Measurements from ENCODE around the gene ZNF846.
"Not testable (repeated sequence)": the region's sequence is repeated elsewhere in the genome, so short reads cannot be mapped to it uniquely, and the experiment has no call there.

The ZNF846 gene

DNA sequence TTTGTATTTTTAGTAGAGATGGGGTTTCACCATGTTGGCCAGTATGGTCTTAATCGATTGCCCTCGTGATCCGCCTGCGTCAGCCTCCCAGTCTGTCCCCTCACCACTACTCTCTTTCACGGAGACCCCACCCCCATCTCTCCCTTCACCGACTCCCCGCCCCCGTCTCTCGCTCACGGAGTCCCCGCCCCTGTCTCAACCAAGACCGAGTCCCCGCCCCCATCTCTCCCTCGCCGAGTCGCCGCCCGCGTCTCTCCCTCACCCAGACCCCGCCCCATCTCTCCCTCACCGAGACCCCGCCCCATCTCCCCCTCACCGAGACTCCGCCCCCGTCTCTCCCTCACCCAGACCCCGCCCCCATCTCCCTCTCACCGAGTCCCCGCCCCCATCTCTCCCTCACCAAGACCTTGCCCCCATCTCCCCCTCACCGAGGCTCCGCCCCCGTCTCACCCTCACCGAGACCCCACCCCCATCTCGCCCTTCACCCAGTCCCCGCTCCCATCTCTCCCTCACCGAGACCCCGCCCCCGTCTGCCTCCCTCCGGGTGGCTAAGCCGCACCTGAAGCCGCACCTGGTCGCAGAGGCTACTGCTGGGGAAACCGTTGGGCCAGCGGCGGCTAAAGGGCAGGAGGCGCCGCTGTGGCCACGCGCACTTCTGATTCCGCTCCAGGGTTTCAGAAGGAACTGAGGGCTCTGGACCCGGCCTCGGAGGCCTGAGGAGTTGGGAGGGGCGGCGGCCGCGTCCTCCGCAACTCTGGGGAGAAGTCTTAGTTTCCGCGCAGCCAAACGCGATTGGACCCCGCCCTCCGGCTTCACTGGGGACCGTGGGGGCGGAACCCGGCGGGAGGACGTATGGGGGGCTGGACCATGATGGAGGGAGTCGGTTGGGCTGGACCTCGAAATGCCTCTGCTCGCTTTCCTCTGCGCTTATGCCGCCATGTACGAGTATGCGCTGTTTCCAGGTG, 17.1 kb upstream of the ZNF846 start:
- Histone ChIP-seq H3K27ac (ENCODE audit: low read depth in 2 of 2, low read length in 2 of 2) (peak overlapping the region; percentile 99), H3K4me1 (ENCODE audit: control insufficient read depth in 2 of 2, insufficient read depth in 2 of 2, low read length in 2 of 2) (peaks cover 6 to 15% of the 10 kb centered on the region in 2 donors), H3K27me3 (ENCODE audit: control insufficient read depth in 2 of 2, insufficient read depth in 2 of 2, low read length in 2 of 2) (no peaks in the 10 kb centered on the region), H3K4me3 (ENCODE audit: low read length in 2 of 2) (peak overlapping the region; percentile 73 to 77), H3K9me3 (ENCODE audit: control insufficient read depth in 2 of 2, low read length in 2 of 2) (no peaks in the 10 kb centered on the region), H3K9ac (ENCODE audit: low read depth in 1 of 2, low read length in 2 of 2) (peak overlapping the region; percentile 72 to 90), H3K36me3 (ENCODE audit: control insufficient read depth in 2 of 2, insufficient read depth in 2 of 2, low read length in 2 of 2) (no peaks in the 10 kb centered on the region)

DNA sequence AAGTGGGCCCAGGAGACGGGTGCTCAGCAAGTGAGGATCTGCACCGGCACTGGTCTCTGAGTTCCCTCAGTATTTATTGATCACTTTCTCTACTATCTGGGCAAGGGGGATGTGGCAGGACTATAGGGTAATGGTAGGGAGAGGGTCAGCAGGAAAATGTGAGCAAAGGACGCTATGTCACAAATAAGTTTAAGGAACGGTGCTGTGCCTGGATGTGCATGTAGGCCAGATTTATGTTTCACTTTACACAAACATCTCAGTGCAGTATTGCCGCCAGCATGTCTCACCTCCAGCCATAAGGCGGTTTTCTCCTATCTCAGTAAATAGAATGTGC, 15.6 kb upstream of the ZNF846 start:
- H3K36me3 ChIP-seq (ENCODE audit: control insufficient read depth in 2 of 2, insufficient read depth in 2 of 2, low read length in 2 of 2); H3K27me3 ChIP-seq (ENCODE audit: control insufficient read depth in 2 of 2, insufficient read depth in 2 of 2, low read length in 2 of 2); H3K9me3 ChIP-seq (ENCODE audit: control insufficient read depth in 2 of 2, low read length in 2 of 2): not testable (repeated sequence)
- H3K27ac ChIP-seq (ENCODE audit: low read depth in 2 of 2, low read length in 2 of 2): peak overlapping the region; percentile 99
- peak overlapping the region; percentile 60 to 76 for H3K9ac ChIP-seq (ENCODE audit: low read depth in 1 of 2, low read length in 2 of 2)
- H3K4me1 ChIP-seq (ENCODE audit: control insufficient read depth in 2 of 2, insufficient read depth in 2 of 2, low read length in 2 of 2): peaks cover 6 to 15% of the 10 kb centered on the region in 2 donors
- peak overlapping the region in 1 of 2 donors; percentile 77 for H3K4me3 ChIP-seq (ENCODE audit: low read length in 2 of 2)

GRCh38 chr19:9782338-9782737, 13.8 kb upstream of the ZNF846 start:
- Histone ChIP-seq H3K9me3 (ENCODE audit: control insufficient read depth in 2 of 2, low read length in 2 of 2) (no peaks in the 10 kb centered on the region), H3K4me3 (ENCODE audit: low read length in 2 of 2) (no peak overlapping the region), H3K9ac (ENCODE audit: low read depth in 1 of 2, low read length in 2 of 2) (no peak overlapping the region), H3K27ac (ENCODE audit: low read depth in 2 of 2, low read length in 2 of 2) (no peak overlapping the region), H3K36me3 (ENCODE audit: control insufficient read depth in 2 of 2, insufficient read depth in 2 of 2, low read length in 2 of 2) (no peaks in the 10 kb centered on the region), H3K4me1 (ENCODE audit: control insufficient read depth in 2 of 2, insufficient read depth in 2 of 2, low read length in 2 of 2) (peaks cover 6 to 15% of the 10 kb centered on the region in 2 donors), H3K27me3 (ENCODE audit: control insufficient read depth in 2 of 2, insufficient read depth in 2 of 2, low read length in 2 of 2) (no peaks in the 10 kb centered on the region)

- Histone ChIP-seq H3K9me3 (ENCODE audit: control insufficient read depth in 2 of 2, low read length in 2 of 2) (peaks cover 26 to 43% of the 10 kb centered on the region in 2 donors), H3K27me3 (ENCODE audit: control insufficient read depth in 2 of 2, insufficient read depth in 2 of 2, low read length in 2 of 2) (no peaks in the 10 kb centered on the region), H3K27ac (ENCODE audit: low read depth in 2 of 2, low read length in 2 of 2) (no peak overlapping the region), H3K9ac (ENCODE audit: low read depth in 1 of 2, low read length in 2 of 2) (no peak overlapping the region), H3K4me1 (ENCODE audit: control insufficient read depth in 2 of 2, insufficient read depth in 2 of 2, low read length in 2 of 2) (no peaks in the 10 kb centered on the region), H3K36me3 (ENCODE audit: control insufficient read depth in 2 of 2, insufficient read depth in 2 of 2, low read length in 2 of 2) (peaks cover 41% of the 10 kb centered on the region in 2 donors), H3K4me3 (ENCODE audit: low read length in 2 of 2) (peak overlapping the region in 1 of 2 donors; percentile 24)
Observed at GRCh38 chr19:9757544-9758501, 10.7 kb downstream of the ZNF846 start.

DNA sequence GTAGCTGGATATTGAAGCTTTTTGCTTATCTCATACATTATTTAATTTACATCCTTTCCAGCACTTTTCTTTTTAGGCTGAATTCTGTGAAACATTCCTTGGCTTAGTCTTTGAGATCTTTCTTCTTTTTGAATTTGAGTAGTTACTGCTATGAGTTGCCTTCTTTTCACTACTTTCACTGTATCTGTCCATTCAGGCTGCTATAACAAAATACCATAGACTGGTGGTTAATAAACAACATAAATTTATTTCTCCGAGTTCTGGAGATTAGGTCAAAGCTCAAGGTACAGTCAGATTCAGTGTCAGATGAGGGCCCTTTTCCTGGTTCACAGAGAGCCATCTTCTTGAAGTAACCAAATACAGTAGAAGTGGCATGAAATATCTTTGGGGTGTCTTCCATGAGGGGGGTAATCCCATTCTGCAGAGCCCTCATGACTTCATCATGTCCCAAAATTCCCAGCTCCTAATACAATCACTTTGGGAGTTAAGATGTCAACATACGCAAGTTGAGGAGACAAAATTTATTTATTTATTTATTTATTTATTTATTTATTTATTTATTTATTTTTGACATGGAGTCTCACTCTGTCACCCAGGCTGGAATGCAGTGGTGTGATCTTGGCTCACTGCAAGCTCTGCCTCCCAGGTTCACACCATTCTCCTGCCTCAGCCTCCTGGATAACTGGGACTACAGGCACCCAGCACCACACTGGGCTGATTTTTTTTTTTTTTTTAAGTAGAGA, 15.7 kb downstream of the ZNF846 start:
- Histone ChIP-seq H3K9me3 (ENCODE audit: control insufficient read depth in 2 of 2, low read length in 2 of 2) (peaks cover 17 to 30% of the 10 kb centered on the region in 2 donors), H3K4me3 (ENCODE audit: low read length in 2 of 2) (no peak overlapping the region), H3K4me1 (ENCODE audit: control insufficient read depth in 2 of 2, insufficient read depth in 2 of 2, low read length in 2 of 2) (no peaks in the 10 kb centered on the region)

GRCh38 chr19:9751446-9751845, 17.1 kb downstream of the ZNF846 start:
- H3K4me1 ChIP-seq (ENCODE audit: control insufficient read depth in 2 of 2, insufficient read depth in 2 of 2, low read length in 2 of 2): no peaks in the 10 kb centered on the region
- H3K36me3 ChIP-seq (ENCODE audit: control insufficient read depth in 2 of 2, insufficient read depth in 2 of 2, low read length in 2 of 2): no peaks in the 10 kb centered on the region
- no peak overlapping the region for H3K27ac ChIP-seq (ENCODE audit: low read depth in 2 of 2, low read length in 2 of 2)
- no peak overlapping the region for H3K4me3 ChIP-seq (ENCODE audit: low read length in 2 of 2)
- H3K27me3 ChIP-seq (ENCODE audit: control insufficient read depth in 2 of 2, insufficient read depth in 2 of 2, low read length in 2 of 2): no peaks in the 10 kb centered on the region
- H3K9me3 ChIP-seq (ENCODE audit: control insufficient read depth in 2 of 2, low read length in 2 of 2): peaks cover 8 to 18% of the 10 kb centered on the region in 2 donors
- no peak overlapping the region for H3K9ac ChIP-seq (ENCODE audit: low read depth in 1 of 2, low read length in 2 of 2)

More for the DNA sequence above, 15.7 kb downstream of the ZNF846 start:
- H3K27ac ChIP-seq (ENCODE audit: low read depth in 2 of 2, low read length in 2 of 2): no peak overlapping the region
- no peak overlapping the region for H3K9ac ChIP-seq (ENCODE audit: low read depth in 1 of 2, low read length in 2 of 2)
- H3K36me3 ChIP-seq (ENCODE audit: control insufficient read depth in 2 of 2, insufficient read depth in 2 of 2, low read length in 2 of 2): peaks cover 5 to 6% of the 10 kb centered on the region in 2 donors
- H3K27me3 ChIP-seq (ENCODE audit: control insufficient read depth in 2 of 2, insufficient read depth in 2 of 2, low read length in 2 of 2): no peaks in the 10 kb centered on the region

DNA sequence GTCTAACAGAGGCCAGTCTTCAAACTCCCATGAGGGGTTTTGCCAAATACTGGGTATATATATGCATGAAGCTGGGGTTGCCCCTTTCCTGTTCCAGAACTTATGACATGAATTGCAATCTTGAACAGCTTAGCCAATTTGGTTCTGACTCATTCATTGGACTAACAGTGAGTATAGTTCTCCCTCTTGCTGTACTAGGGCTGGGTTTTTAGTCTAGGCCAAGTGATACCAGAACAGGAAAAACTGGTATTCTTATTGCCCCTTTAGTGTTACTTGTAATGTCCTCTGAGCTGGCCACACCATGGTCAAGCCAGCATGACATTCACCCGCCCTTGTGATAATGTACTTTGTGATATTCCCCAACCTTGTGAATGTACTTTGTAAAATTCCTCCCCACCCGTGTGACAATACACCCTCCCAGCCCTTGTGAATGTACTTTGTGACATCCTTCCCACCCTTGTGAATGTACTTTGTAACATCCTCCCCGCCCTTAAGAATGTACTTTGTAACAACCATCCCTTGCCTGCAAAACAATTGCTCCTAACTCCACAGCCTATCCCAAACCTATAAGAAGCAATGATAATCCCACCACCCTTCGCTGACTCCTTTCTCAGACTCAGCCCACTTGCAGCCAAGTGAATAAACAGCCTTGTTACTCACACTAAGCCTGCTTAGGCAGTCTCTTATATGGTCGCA, 26.9 kb downstream of the ZNF846 start:
- Histone ChIP-seq H3K27ac (ENCODE audit: low read depth in 2 of 2, low read length in 2 of 2) (no peak overlapping the region), H3K4me1 (ENCODE audit: control insufficient read depth in 2 of 2, insufficient read depth in 2 of 2, low read length in 2 of 2) (no peaks in the 10 kb centered on the region), H3K27me3 (ENCODE audit: control insufficient read depth in 2 of 2, insufficient read depth in 2 of 2, low read length in 2 of 2) (no peaks in the 10 kb centered on the region), H3K4me3 (ENCODE audit: low read length in 2 of 2) (no peak overlapping the region), H3K9me3 (ENCODE audit: control insufficient read depth in 2 of 2, low read length in 2 of 2) (peaks cover 0 to 3% of the 10 kb centered on the region in 2 donors), H3K9ac (ENCODE audit: low read depth in 1 of 2, low read length in 2 of 2) (no peak overlapping the region), H3K36me3 (ENCODE audit: control insufficient read depth in 2 of 2, insufficient read depth in 2 of 2, low read length in 2 of 2) (no peaks in the 10 kb centered on the region)

- Histone ChIP-seq H3K27ac (ENCODE audit: low read depth in 2 of 2, low read length in 2 of 2) (no peak overlapping the region), H3K9ac (ENCODE audit: low read depth in 1 of 2, low read length in 2 of 2) (no peak overlapping the region), H3K36me3 (ENCODE audit: control insufficient read depth in 2 of 2, insufficient read depth in 2 of 2, low read length in 2 of 2) (no peaks in the 10 kb centered on the region), H3K9me3 (ENCODE audit: control insufficient read depth in 2 of 2, low read length in 2 of 2) (peaks cover 0 to 3% of the 10 kb centered on the region in 2 donors), H3K4me3 (ENCODE audit: low read length in 2 of 2) (no peak overlapping the region), H3K27me3 (ENCODE audit: control insufficient read depth in 2 of 2, insufficient read depth in 2 of 2, low read length in 2 of 2) (no peaks in the 10 kb centered on the region), H3K4me1 (ENCODE audit: control insufficient read depth in 2 of 2, insufficient read depth in 2 of 2, low read length in 2 of 2) (no peaks in the 10 kb centered on the region)
Observed at GRCh38 chr19:9735986-9736385, 32.6 kb downstream of the ZNF846 start.

- H3K4me3 ChIP-seq (ENCODE audit: low read length in 2 of 2); H3K27me3 ChIP-seq (ENCODE audit: control insufficient read depth in 2 of 2, insufficient read depth in 2 of 2, low read length in 2 of 2); H3K9ac ChIP-seq (ENCODE audit: low read depth in 1 of 2, low read length in 2 of 2); H3K4me1 ChIP-seq (ENCODE audit: control insufficient read depth in 2 of 2, insufficient read depth in 2 of 2, low read length in 2 of 2); H3K27ac ChIP-seq (ENCODE audit: low read depth in 2 of 2, low read length in 2 of 2); H3K36me3 ChIP-seq (ENCODE audit: control insufficient read depth in 2 of 2, insufficient read depth in 2 of 2, low read length in 2 of 2); H3K9me3 ChIP-seq (ENCODE audit: control insufficient read depth in 2 of 2, low read length in 2 of 2): not testable (repeated sequence)
Observed at GRCh38 chr19:9730056-9730455, 38.5 kb downstream of the ZNF846 start.
